GM21619 (cell line): Measurements from ENCODE around the gene TPP2.

Source experiments
- ATAC-seq: cut with Tn5 transposase; IDR thresholded peaks from one replicate; pipeline ENCODE4 v1.9.1; 2021; ENCODE audit not compliant: unreplicated experiment

The TPP2 gene

DNA sequence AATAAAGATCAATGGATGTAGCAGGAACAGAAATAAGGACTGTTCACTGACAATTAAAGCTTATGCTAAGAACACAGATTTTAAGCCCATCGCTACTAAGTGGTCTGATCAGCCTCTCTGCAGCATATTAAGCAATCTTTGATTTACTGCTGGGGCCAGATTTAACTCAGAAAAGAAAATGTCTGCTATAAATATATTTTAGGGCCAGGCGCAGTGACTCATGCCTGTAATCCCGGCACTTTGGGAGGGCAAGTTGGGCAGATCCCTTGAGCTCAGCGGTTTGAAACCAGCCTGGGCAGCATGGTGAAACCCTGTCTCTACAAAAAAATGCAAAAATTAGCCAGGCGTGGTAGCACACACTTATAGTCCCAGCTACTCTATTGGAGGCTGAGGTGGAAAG is 55.1 kb downstream of the TPP2 start:
- ATAC-seq = no peak

DNA sequence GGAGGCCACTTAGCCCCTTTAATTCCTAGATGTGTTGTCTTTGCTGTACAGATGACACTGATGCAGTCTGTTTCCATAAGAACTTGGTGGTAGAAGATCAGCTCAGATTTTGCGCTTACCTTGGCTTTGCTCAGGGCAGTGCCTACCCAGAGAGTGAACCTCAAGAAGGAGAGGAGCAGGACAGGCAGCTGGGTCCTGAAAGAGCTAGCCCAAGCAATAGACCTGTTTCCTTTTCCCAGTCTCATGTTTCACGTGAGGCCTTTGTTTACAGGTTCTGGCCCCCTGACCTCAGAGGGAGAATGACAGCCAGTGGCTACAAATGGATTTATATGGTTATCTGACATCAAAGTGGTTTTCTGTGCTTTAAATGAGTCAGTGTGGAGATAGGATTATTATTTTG is 58.0 kb downstream of the TPP2 start:
- no peak for ATAC-seq

DNA sequence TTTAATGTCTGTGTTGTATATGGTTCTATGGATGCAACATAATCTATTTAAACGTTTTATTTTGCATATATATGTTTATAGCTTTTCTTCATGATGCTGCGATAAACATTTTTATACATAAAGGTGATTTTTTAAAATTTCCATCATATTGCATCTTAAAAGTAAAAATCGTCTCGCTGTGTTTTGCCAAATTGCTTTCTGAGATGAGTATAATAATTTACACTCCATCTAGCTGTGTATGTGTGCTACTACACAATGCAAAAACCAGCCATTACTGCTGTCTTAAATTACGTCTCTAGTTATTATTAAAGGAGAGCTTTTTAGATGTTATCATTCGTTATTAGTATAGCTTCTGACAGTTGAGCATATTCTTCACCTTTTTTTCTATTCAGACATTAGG is 60.8 kb downstream of the TPP2 start:
- no peak for ATAC-seq

DNA sequence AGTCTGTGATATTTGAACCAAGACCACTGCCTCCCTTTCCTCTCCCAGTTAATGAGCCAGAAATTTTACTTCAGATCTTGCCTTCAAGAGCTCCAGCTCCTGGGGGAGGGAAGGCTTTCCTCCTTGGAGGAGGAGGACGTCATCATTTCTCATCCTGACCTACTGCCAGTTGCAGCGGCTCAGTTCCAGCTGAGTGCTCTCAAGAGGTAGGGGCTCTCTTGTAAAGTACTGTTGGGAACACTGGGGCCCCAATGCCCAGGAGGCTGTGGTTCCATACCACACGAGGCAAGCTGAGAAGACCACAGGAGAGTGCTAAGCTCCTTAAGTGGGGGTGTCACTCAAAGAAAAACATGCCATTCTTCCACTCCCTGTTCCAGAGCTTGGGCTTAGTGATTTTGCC is 61.9 kb downstream of the TPP2 start:
- ATAC-seq = no peak

DNA sequence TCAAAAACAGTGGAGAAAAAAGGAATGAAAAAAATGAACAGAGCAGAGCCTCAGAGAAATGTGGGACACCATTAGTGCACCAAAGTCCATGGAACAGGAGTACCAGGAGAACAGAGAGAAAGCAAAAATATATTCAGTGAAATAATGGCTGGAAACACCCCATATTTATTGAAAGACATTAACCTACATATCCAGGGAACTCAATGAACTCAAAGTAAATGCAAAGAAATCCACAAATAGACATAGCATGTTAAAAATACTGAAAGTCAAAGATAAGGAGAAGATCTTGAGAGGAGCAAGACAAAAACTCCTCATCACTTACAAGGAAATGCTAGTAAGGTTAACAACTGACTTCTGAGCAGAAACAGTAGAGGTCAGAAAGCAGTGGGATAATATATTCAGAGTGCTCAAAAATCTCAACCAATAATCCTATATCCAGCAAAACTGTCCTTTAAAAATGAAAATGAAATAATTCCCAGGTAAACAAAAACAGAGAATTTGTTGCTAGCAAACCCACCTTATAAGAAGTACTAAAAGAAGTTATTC is 62.5 kb downstream of the TPP2 start:
- ATAC-seq = no peak

DNA sequence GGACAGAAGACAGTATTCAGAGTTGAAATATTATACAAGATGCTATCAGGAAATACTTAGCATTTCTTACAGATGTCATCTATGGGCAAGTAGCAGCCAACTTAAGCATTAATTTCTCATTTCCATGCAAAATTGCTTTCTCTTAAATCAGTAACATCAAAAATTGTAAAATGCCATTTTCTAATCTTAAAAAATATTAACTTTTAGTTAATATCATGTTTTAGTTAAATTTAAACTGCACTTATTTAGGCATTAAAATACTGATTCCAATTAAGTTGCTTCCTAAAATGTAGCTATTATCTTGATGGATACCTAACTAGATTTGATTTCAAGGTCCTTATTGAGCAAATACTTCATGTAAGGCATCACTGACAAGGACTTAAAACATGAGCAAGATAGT is 70.2 kb downstream of the TPP2 start:
- no peak for ATAC-seq

DNA sequence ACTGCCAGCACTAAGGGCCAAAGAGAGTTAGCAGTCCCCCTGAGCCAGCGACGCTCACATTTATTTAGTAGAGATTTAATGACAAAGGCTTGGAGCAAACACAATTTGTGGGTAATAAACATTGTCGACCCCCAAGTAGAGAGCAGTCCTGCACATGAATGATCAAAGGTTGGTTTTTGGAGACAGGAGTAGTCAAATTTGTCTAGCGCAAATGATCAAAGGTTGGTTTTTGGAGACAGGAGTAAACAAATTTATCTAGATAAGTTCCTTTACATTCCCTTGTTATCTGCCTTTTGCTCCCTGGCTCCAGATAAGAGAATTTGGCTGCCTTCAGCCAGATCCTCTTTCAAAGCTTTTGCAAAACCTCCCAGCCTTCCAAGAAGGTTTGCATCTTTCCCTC is 71.1 kb downstream of the TPP2 start:
- no peak for ATAC-seq

DNA sequence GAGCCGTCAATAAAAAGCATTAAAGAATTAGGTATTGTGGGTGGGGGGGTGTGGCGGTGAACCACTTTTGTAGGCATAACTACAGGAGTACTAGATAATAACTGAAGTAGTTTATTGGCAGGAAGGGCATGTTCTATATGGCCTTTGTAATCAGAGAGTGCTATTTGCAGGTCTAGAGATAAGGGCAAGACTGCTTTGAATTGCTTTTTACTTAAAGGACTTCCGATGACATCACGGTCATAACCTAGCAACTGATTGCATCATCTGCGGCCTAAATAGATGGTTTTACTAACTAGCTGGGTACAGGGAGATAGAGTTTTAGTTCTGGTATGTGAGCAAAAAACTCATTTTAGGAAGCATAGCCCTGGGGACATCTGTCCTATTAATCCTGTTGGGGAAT is 73.3 kb downstream of the TPP2 start:
- ATAC-seq = no peak

DNA sequence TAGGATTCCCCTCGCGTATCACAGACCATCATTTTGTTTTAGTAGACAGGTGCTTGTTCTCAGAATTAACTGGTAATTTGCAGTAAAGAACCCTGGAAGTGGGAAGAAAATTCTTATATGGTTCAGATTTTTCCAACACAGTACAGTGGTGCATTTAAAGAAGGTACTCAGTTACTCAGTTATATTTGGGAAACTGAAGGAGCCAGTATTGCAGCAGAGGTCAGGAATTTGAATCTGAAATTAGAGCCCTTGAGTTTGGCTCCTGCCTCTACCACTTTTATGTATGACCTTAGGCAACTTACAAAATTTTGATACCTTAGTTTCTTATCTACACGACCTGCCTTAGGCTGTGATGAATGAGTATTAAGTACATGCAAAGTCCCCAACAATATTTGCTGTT is 78.3 kb downstream of the TPP2 start:
- no peak for ATAC-seq

DNA sequence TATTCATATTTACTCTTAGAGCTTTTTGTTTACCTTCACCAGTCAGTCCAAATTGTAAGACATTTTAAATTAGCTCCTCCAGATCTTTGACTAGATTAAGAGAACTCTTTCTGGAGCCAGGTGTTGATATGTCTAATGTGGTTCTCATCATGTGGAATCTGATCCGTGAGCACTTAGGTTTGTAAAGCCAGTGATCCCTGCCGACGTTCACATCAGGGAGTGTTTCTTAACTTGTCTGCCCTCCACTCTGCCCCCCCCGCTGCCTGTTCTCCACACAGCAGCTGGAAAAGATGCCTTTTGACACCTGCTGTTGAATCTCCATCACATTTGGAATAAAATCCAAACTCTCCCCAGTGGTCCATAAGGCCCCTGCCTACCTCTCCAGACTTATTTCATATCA is 80.3 kb downstream of the TPP2 start:
- ATAC-seq = no peak

DNA sequence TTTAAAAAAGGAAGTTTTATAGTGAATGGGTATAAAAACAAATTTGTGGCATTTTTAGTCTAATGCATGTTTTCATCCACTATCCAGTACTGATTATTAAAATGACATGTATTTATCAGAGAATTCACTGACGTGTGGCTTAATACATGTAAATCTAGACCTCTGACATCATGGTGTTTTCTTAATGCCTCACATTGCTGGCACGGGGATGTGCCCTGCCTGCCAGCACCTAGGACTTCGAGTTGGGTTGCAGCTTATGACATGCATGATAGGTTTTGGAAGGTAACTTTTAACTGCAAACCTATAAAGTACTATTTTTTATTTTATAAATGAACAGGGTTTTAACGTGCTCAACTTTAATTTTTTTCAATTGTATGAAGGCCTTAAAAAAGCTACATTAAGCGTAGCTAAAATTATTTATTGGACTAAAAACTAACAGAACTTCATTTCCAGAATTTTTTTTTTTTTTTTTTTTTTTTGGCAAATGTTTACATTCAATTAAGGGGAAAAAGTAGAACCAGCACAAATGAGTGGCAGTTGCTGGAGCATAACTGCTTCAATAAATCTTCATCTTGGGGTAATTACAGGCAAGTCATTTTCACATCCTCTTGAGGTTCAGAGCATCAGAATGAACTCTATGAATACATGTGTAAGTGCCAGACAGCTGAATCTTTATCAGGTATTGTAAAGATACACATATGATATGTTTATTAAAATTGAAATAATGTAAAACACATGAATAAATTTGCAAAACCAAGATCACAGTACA is 81.7 kb downstream of the TPP2 start:
- ATAC-seq = no peak

DNA sequence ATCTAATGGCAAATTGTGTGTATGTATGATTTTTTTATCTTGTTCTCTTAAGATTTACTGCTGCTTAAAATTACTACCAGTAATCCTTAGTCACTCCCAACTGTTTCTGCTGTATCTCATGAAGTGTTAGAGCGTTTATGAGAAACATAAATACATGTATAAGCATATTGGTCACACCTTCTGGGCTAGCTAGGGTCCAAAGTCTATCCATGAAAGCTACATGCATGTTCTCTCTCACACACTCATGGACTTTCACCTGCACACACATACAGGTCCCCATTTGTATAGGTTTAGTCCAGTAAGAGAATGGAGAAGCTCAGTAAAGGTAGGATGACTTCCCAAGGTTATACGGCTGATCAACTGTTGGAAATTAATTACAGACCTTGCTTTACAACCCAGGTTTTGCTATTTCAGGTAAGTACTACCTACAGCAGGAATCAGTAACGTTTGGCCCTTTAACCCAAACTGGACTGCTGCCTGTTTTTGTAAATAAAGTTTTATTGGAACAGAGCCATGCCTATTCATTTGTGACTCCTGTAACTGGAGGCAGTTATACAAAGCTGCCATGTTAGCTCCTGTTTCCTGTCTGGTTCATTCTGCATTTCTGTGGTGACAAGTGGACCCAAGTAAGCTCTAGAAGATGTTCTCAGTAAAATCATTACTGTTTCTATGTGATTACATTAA is 82.8 kb downstream of the TPP2 start:
- no peak for ATAC-seq

DNA sequence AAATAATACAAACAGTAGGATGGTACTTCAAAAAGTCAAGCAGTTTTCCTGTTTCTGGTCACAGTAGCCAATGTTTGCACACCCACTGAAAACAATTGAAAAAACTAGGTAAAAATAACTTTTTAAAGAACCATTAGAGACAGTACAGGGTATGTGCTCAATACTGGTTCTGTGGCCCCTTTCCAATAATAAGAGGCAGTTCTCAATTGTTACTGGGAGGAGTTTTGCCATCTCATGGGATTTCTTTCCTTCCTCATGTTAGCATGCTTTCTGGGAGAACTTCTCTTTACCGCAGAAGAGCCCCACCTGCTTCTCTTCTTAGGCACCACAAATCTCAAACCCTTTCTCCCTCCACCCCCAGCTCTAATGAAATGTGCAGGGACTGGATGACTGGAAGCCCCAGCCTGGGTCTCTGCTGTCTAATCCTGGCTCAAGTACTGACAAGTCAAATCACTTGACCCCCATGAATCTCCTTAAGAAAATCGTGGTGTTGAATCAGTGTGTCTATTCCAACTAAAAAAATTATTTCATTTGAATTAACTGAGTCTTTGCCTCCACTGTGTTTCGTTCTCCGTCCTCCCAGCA is 83.4 kb downstream of the TPP2 start:
- ATAC-seq = no peak

DNA sequence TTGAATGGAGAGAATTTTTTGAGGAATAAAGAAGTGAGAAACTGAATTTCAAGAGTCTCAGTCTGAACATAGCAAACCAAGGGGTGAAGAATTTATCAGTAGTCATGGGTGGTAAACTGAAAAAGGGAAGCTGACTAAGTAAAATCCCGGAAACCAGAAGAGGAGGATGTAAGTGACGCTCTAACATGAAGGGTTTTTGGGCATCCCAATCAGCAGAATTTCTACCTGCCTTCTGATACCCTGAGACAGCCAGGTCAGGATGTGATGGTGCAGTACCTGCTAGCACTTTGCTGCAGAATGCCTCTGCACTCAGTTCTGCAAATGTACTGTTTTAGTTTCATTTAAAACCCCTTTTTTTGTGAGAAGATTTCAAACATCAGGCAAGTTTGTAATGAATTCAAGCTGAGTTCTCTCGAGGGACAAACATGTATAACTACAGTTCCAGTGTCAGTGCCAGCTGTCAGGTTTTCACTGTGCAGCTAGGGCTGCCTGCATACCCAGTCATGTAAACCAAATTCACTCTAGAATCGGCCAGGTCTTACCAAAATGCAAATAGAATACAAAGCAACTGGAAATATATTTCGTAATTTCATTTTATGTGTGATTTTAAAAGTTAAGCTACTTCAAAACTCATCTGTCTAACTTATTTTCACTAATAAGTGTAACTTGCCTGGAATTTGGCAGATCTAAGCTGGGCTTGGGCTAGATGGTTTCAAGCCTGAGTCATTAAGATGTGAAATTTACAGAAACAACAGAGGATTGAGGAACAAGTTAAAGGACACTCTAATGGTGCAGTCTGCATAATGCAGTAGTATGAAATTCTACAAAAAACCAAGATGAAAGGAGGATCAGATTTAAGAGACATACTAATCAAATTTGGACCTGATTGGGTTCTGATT is 84.3 kb downstream of the TPP2 start:
- peak; percentile 43 for ATAC-seq

DNA sequence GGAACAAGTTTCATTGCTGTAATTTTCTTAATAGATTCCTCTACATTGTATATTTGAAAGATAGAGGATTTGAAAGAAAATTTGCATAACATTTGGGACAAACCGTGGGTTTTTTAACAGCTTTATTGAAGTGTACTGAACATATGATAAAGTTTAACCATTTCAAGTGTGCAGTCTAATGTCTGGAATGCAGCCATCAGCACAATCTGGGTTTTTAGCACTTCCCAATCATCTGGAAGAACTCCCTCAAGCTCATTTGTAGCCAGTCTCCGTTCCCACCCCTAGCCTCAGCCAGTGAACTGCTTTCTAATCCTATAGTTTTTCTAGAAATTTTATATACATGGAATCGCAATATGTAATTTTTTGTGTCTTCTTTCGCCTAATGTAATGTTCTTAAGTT is 85.4 kb downstream of the TPP2 start:
- no peak for ATAC-seq

DNA sequence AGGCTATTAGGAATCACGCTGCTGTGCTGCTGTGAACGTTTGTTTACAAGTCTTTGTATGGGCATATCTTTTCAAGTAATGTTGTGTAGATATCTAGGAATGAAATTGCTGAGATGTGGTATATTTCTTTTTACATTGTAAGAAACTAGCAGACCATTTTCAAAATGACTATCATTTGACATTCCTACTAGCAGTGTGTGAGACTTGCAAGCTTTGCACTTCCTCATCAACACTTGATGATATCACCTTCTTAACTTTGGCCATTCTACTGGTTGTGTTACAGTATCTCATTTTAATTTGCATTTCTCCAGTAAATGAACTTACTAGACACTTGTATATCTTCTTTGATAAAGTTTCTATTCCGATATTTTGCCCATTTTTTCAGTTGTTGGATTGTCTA is 85.9 kb downstream of the TPP2 start:
- no peak for ATAC-seq

DNA sequence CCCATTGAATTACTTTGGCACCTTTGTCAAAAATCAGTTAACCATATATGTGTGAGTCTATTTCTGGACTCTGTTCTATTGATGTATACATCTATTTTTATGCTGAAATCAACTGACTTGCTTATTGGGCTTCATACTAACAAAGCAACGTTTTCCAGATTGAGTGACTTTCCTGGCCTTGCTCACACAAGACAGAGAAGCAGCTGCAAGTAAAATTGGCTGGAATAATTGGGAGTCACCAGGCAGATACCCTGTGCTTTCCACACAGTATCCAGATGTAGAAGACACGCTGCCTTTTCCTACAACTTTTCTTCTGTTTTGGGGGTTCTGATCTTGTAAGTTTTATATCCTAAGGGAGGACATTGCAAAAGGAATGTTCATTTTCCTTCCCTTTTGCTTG is 86.9 kb downstream of the TPP2 start:
- ATAC-seq = no peak

DNA sequence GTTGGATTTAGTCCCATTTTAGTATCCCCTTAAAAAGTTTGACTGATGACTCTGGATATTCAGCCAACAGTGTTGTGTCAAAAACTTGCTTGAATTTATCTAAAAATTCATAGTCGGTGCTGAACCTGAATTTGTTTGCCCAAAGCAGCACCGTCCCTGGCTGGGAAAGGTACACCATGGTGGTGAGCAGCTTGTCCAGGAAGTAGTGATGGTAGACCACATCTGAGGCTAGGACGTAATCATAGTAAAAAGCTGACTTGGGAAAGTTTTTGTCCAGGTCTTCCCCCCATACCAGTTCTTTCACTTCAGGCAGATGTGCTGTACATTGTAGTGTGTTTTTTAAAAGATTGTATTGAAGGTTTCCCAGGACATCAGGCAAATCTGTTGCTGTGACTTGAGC is 89.2 kb downstream of the TPP2 start:
- ATAC-seq = no peak

DNA sequence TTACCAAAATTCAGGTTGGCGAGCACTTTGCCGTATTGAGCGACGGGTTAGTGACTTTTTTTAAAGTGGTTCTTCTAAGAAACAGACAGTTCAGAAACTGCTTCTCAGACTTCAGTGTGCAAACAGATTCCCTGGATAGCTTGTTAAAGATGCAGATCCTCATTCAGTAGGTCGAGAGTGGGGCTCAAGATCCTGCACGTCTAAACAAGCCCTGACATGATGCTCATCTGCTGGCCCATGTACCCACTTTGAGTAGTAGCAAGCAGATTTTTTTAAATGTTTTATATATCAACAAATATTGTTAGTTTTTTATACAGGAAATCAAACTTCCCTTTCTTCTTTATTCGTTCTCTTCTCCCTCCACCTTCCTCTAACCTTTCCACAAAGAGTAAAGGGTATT is 90.7 kb downstream of the TPP2 start:
- ATAC-seq = no peak

DNA sequence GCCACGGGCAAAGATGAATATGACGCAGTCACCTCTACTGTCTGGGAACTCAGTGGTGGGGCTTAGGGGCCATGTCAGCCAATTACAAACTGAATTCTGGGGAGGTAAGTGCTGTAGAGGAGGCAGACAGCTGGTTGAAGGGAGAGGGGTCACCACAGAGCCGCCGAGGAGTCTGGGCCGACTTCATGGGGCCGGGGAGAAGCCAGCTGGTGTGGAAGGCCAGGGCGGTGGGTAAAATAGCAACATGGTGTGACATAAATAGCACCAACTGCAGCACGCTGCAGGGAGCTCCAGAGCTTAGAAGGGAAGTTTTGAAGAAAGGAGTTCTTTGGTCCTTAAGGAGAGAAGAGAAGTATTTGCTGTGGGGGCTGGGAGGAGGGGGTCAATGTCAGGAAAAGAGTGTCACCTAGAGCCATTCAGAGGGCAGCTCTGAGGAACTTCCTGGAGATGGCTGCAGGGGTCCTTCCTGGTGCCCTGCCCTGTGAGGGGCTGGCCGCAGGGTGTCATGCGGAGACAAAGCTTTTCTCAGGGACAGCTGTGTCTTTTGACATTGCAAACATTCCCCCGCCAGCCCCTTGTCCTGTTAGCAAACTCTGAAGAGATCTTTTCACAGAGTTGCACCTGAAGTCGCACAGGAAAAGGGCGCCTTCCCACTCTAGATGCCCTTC is 91.7 kb downstream of the TPP2 start:
- ATAC-seq = no peak

DNA sequence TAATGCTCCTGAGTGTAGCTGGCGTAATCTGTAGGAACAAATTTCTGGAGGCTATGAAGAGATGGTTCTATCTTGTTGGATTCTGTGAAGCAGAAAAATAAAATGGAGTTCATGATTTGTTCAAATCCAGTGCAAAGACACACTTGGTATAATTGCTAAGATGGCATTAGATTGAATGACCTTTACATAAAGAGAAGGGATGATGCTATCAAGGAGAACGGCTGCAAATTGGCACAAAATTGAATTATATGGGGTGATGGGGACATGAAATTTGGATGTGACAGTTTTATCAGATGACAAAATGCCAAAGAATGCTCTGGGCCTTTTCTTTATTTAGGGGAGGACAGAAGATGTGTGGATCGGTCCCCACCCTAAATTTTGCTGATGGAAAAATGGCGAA is 94.1 kb downstream of the TPP2 start:
- no peak for ATAC-seq
